Breast epithelium (tissue), 4 donors: ENCODE data around the gene RHEB. TPM values are rescaled to one million over a fixed set of nuclear protein-coding genes. Genes with fewer than 3 reads are reported as not detected.

Source experiments
- DNase-seq, 2 donors: peaks; one replicate each; pipeline ENCODE4 v3.0.0-alpha.2; 2019; ENCODE audit warnings: low spot score in 2 of 2
- H3K27ac ChIP-seq, 2 donors: fragments of 200-600 bp; sonication (generic) in 1 of 2; one replicate each; pipeline ENCODE4 v1.5.1; 2016 to 2019; ENCODE audit warnings: mild to moderate bottlenecking in 1 of 2
- H3K27me3 ChIP-seq, 2 donors: fragments of 200-600 bp; sonication (generic) in 1 of 2; one replicate each; pipeline versions ENCODE4 v1.5.1 to v1.6.0; 2017 to 2019; ENCODE audit warnings: control low read depth in 1 of 2, mild to moderate bottlenecking in 1 of 2
- H3K36me3 ChIP-seq: fragments of 200-600 bp; one replicate; pipeline ENCODE4 v1.5.1; 2019
- H3K4me1 ChIP-seq, 2 donors: fragments of 200-600 bp; sonication (generic); one replicate each; pipeline ENCODE4 v1.5.1; 2016 to 2019; ENCODE audit warnings: control low read depth in 1 of 2
- H3K4me3 ChIP-seq, 3 donors: fragments of 200-600 bp; sonication (generic); 1 replicate in 2 of 3; 2 replicates in 1 of 3; pipeline ENCODE4 v1.5.1; 2016 to 2019; ENCODE audit warnings: mild to moderate bottlenecking in 3 of 3, moderate library complexity in 2 of 3
- H3K9me3 ChIP-seq, 2 donors: fragments of 200-600 bp; sonication (generic) in 1 of 2; one replicate each; pipeline ENCODE4 v1.5.1; 2016 to 2019; ENCODE audit warnings: control low read depth in 1 of 2
- CTCF ChIP-seq, 3 donors: fragments of 450-650 bp; IDR thresholded peaks; one replicate each; pipeline ENCODE4 v1.5.1; 2016 to 2017; ENCODE audit warnings: antibody characterized with exemption in 3 of 3, mild to moderate bottlenecking in 3 of 3, moderate library complexity in 3 of 3
- POLR2A ChIP-seq: fragments of 450-650 bp; IDR thresholded peaks from one replicate; pipeline ENCODE4 v1.6.1; 2016; ENCODE audit warnings: antibody characterized with exemption, mild to moderate bottlenecking, moderate library complexity
- POLR2AphosphoS5 ChIP-seq, 3 donors: sonication (generic); formaldehyde crosslinking; IDR thresholded peaks; one replicate each; pipeline ENCODE4 v1.6.1; 2017; ENCODE audit warnings: antibody characterized with exemption in 3 of 3
- intact Hi-C: fragments of 100-400 bp; cut with DNase I; formaldehyde crosslinking; loops from one replicate; pipeline ENCODE4 v1.15.1; 2023; ENCODE audit warnings: low total_unique reads
- total RNA-seq, 3 donors: library from RNA; depleted of rRNA; stranded (reverse); fragments of >200 nt; gene quantifications; one replicate each; pipeline ENCODE4 v1.1.0, GENCODE V29; 2016

Gene RHEB
- total RNA-seq, 3 donors from 2014 or later: 89.3 to 99.3 (median 95.0) TPM

- no peaks in the 10 kb centered on the region for H3K36me3 ChIP-seq
- H3K27me3 ChIP-seq: no peaks in the 10 kb centered on the region
- H3K27ac ChIP-seq: no peak overlapping the region
- intact Hi-C loops: no loop called here
- H3K4me3 ChIP-seq: no peak overlapping the region
- no peaks in the 10 kb centered on the region for H3K4me1 ChIP-seq
- TF ChIP-seq POLR2A (no peak), POLR2AphosphoS5 (IDR thresholded peaks at IDR 0.05) (no peak), CTCF (IDR thresholded peaks at IDR 0.05) (no peak)
- DNase-seq: no peak
- no peaks in the 10 kb centered on the region for H3K9me3 ChIP-seq
Measured at GRCh38 chr7:151453326-151453791, 66.3 kb downstream of the RHEB start.

GRCh38 chr7:151452680-151453325, 66.9 kb downstream of the RHEB start:
- H3K27ac ChIP-seq: no peak overlapping the region
- DNase-seq: no peak
- H3K27me3 ChIP-seq: no peaks in the 10 kb centered on the region
- intact Hi-C loops: no loop called here
- H3K4me1 ChIP-seq: no peaks in the 10 kb centered on the region
- H3K4me3 ChIP-seq: no peak overlapping the region
- no peaks in the 10 kb centered on the region for H3K36me3 ChIP-seq
- no peak for TF ChIP-seq POLR2A
- no peak for TF ChIP-seq POLR2AphosphoS5 (IDR thresholded peaks at IDR 0.05)
- TF ChIP-seq CTCF (IDR thresholded peaks at IDR 0.05): no peak
- no peaks in the 10 kb centered on the region for H3K9me3 ChIP-seq

GRCh38 chr7:151451626-151452571, 67.8 kb downstream of the RHEB start:
- intact Hi-C loops: no loop called here
- H3K4me3 ChIP-seq: no peak overlapping the region
- no peaks in the 10 kb centered on the region for H3K9me3 ChIP-seq
- no peaks in the 10 kb centered on the region for H3K36me3 ChIP-seq
- H3K4me1 ChIP-seq: no peaks in the 10 kb centered on the region
- H3K27me3 ChIP-seq: no peaks in the 10 kb centered on the region
- no peak for DNase-seq
- TF ChIP-seq POLR2A (no peak), CTCF (IDR thresholded peaks at IDR 0.05) (no peak), POLR2AphosphoS5 (IDR thresholded peaks at IDR 0.05) (no peak)
- no peak overlapping the region for H3K27ac ChIP-seq

GRCh38 chr7:151451156-151451555, 68.5 kb downstream of the RHEB start:
- DNase-seq: no peak
- Histone ChIP-seq H3K4me3 (no peak overlapping the region), H3K27ac (no peak overlapping the region), H3K36me3 (no peaks in the 10 kb centered on the region), H3K9me3 (no peaks in the 10 kb centered on the region), H3K4me1 (no peaks in the 10 kb centered on the region), H3K27me3 (no peaks in the 10 kb centered on the region)
- TF ChIP-seq POLR2AphosphoS5 (IDR thresholded peaks at IDR 0.05): no peak
- TF ChIP-seq CTCF (IDR thresholded peaks at IDR 0.05): no peak
- no peak for TF ChIP-seq POLR2A
- intact Hi-C loops: no loop called here

- intact Hi-C loops: loop anchor here (5.0 kb wide), 1 partner anchor 83 kb away; no protein-coding TSS in a partner anchor
- H3K36me3 ChIP-seq: no peaks in the 10 kb centered on the region
- H3K27ac ChIP-seq: no peak overlapping the region
- no peak for DNase-seq
- no peaks in the 10 kb centered on the region for H3K9me3 ChIP-seq
- no peaks in the 10 kb centered on the region for H3K4me1 ChIP-seq
- TF ChIP-seq POLR2AphosphoS5 (IDR thresholded peaks at IDR 0.05) (no peak), POLR2A (no peak), CTCF (IDR thresholded peaks at IDR 0.05) (no peak)
- H3K27me3 ChIP-seq: no peaks in the 10 kb centered on the region
- H3K4me3 ChIP-seq: no peak overlapping the region
Measured at GRCh38 chr7:151449990-151450389, 69.7 kb downstream of the RHEB start.
